Right lobe of liver (tissue), 6 donors: Measurements from ENCODE around the gene RERE. TPM values are rescaled to one million over a fixed set of nuclear protein-coding genes. Genes with fewer than 3 reads are reported as not detected.
A peak's percentile ranks its signal among the peaks of the same experiment; 100 is the strongest.

ENCODE experiments used
- ATAC-seq, 4 donors: fragments of 200-7000 bp; cut with Tn5 transposase; one replicate each; pipeline ENCODE4 v1.9.1; 2020; ENCODE audit warnings: mild to moderate bottlenecking in 4 of 4, moderate library complexity in 4 of 4
- DNase-seq, 3 donors: peaks; one replicate each; pipeline ENCODE4 v3.0.0-alpha.2; 2020
- H3K27ac ChIP-seq, 3 donors: fragments of 200-600 bp; one replicate each; pipeline ENCODE4 v1.8.0; 2022
- H3K27me3 ChIP-seq, 2 donors: fragments of 200-600 bp; one replicate each; pipeline ENCODE4 v1.8.0; 2022
- H3K36me3 ChIP-seq, 4 donors: fragments of 200-600 bp; sonication (generic) in 1 of 4; one replicate each; pipeline versions ENCODE4 v1.5.1 to v1.8.0; 2017 to 2022; ENCODE audit warnings: control low read depth in 1 of 4
- H3K4me1 ChIP-seq, 4 donors: fragments of 200-600 bp; sonication (generic) in 1 of 4; one replicate each; pipeline versions ENCODE4 v1.5.1 to v1.8.0; 2017 to 2022; ENCODE audit warnings: control low read depth in 1 of 4
- H3K4me3 ChIP-seq, 3 donors: fragments of 200-600 bp; one replicate each; pipeline ENCODE4 v1.8.0; 2022
- H3K9me3 ChIP-seq, 4 donors: fragments of 200-600 bp; sonication (generic) in 1 of 4; one replicate each; pipeline versions ENCODE4 v1.5.1 to v1.8.0; 2017 to 2022; ENCODE audit warnings: control low read depth in 1 of 4
- POLR2A ChIP-seq: fragments of 450-650 bp; IDR thresholded peaks from one replicate; pipeline ENCODE4 v1.6.1; 2017; ENCODE audit warnings: antibody characterized with exemption, mild to moderate bottlenecking
- WGBS: methylation state at CpG from one replicate; pipeline ENCODE4 v1.1.6; 2018; ENCODE audit warnings: low coverage, low lambda C conversion rate; ENCODE audit not compliant: insufficient coverage; ENCODE audit errors: missing lambda C conversion rate; 5-methylcytosine and 5-hydroxymethylcytosine counted together
- intact Hi-C, 2 donors: fragments of 100-400 bp; cut with DNase I; formaldehyde crosslinking; loops; one replicate each; pipeline versions ENCODE4 v1.11.2 to v1.14.1; 2022
- total RNA-seq, 6 experiments: library from RNA; depleted of rRNA in 2 of 6; stranded (reverse); fragments of >200 nt in 2 of 6; fragmentation: NEBNext Ultra II Directional in 3 of 6; extraction: Animal tissue kit (Norgen Biotek cat#: 25700) in 3 of 6; gene quantifications; one replicate each; pipeline versions ENCODE4 v1.1.0 to v1.2.4, GENCODE V29; 2016 to 2023
- TF ChIP-seq, protein P1 (sequence below), 4 donors: fragments of 200-600 bp in 3 of 4; fragments of 450-650 bp in 1 of 4; IDR thresholded peaks; one replicate each; pipeline versions ENCODE4 v1.5.1 to v1.8.0; 2016 to 2022; ENCODE audit warnings: antibody characterized with exemption in 4 of 4, mild to moderate bottlenecking in 2 of 4
- donor health status: DM: no; HTN: yes; CAD: no.
- donor health status: DM: no; HTN: no; CAD: no.
- donor health status: DM: no; HTN: no; CAD: no.
- donor health status: DM: no; HTN: yes; CAD: no.
- donor health status: DM: no; HTN: yes; CAD: no.

RERE gene
- total RNA-seq, 6 experiments from 2014 or later, result 17.5 to 38.4 (median 25.0) TPM

DNA sequence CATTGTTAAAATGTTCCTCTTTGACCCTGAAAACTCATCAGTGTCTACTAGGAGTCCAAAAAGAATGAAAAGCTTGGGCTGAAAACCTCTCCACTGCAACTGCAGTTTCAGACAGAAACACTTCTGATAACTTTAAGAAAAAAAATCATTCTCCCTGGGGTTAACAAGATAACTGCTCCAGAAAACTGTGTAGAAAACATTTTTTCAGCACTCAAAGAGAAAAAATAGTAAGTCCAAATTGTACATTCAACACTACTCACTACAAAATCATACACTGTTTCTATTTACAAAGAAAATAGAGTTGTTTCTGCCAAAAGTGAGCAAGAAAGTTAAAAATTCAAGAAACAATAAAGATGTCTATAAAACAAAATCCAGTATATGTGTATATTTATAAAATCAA lies 157.8 kb downstream of the RERE start:
- DNase-seq (no peak), ATAC-seq (no peak)
- no peaks in the 10 kb centered on the region for H3K36me3 ChIP-seq
- intact Hi-C loops, result no loop called here
- peaks cover 0 to 32% (median 12%) of the 10 kb centered on the region in 4 donors for H3K4me1 ChIP-seq
- no peak overlapping the region for H3K27ac ChIP-seq
- TF ChIP-seq, protein P1, sequence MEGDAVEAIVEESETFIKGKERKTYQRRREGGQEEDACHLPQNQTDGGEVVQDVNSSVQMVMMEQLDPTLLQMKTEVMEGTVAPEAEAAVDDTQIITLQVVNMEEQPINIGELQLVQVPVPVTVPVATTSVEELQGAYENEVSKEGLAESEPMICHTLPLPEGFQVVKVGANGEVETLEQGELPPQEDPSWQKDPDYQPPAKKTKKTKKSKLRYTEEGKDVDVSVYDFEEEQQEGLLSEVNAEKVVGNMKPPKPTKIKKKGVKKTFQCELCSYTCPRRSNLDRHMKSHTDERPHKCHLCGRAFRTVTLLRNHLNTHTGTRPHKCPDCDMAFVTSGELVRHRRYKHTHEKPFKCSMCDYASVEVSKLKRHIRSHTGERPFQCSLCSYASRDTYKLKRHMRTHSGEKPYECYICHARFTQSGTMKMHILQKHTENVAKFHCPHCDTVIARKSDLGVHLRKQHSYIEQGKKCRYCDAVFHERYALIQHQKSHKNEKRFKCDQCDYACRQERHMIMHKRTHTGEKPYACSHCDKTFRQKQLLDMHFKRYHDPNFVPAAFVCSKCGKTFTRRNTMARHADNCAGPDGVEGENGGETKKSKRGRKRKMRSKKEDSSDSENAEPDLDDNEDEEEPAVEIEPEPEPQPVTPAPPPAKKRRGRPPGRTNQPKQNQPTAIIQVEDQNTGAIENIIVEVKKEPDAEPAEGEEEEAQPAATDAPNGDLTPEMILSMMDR (IDR thresholded peaks at IDR 0.05), result no peak
- no peak for TF ChIP-seq POLR2A
- H3K9me3 ChIP-seq, result no peaks in the 10 kb centered on the region
- no peaks in the 10 kb centered on the region for H3K27me3 ChIP-seq
- H3K4me3 ChIP-seq, result no peak overlapping the region

DNA sequence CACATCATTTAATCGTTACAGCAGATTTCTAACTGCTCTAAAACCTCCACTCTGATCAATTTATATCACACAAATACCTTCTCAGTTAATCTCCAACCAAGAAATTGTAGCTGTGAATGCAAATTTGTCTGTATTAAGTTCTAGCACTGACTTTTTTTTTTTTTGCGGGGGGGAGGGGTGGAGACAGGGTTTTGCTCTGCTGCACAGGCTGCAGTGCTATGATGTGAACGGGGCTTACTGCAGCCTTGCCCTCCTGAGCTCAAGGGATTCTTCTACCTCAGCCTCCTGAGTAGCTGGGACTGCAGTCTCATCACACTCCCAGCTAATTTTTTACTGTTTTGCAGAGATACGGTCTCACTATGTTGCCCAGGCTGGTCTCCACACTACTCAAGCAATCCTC lies 163.6 kb downstream of the RERE start:
- Histone ChIP-seq H3K36me3 (no peaks in the 10 kb centered on the region), H3K9me3 (no peaks in the 10 kb centered on the region), H3K4me3 (no peak overlapping the region), H3K27ac (no peak overlapping the region), H3K4me1 (peaks cover 0 to 5% (median 1%) of the 10 kb centered on the region in 4 donors), H3K27me3 (no peaks in the 10 kb centered on the region)
- intact Hi-C loops, result no loop called here
- ATAC-seq (no peak), DNase-seq (no peak)
- 88% methylated on average over 4 of the region's 4 CpGs for WGBS
- TF ChIP-seq POLR2A, result no peak
- TF ChIP-seq, protein P1 (IDR thresholded peaks at IDR 0.05), result no peak

GRCh38 chr1:8652467-8653046 lies 164.9 kb downstream of the RERE start:
- intact Hi-C loops, result no loop called here
- Histone ChIP-seq H3K4me1 (peaks cover 0 to 8% (median 4%) of the 10 kb centered on the region in 4 donors), H3K27ac (peak overlapping the region in 2 of 3 donors; percentile 14 to 33), H3K27me3 (no peaks in the 10 kb centered on the region), H3K4me3 (no peak overlapping the region), H3K9me3 (no peaks in the 10 kb centered on the region), H3K36me3 (no peaks in the 10 kb centered on the region)
- peak; percentile 13 to 67 (median 56) for ATAC-seq
- 39% methylated on average over 5 of the region's 7 CpGs for WGBS
- no peak for DNase-seq
- TF ChIP-seq, protein P1 (IDR thresholded peaks at IDR 0.05), result no peak
- no peak for TF ChIP-seq POLR2A

DNA sequence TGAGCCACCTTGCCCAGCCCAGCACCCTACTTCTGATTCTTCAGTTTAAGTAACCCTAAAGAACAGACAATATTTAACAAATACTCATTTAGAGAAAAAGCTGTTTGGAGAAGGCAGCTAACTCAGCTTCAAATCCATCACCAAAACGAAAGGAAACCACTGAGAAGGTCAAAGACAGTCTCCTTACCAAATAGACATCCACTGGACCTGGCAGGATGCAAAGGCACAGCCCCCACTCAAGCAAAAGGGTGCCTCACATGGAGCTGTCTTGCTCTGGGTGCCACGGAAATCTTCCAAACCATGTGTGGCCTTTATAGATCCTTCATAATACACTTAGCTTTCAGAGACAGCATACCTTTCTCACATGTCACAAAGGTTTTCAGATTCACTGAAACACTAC lies 165.5 kb downstream of the RERE start:
- TF ChIP-seq, protein P1 (IDR thresholded peaks at IDR 0.05), result no peak
- TF ChIP-seq POLR2A, result no peak
- Histone ChIP-seq H3K27me3 (no peaks in the 10 kb centered on the region), H3K9me3 (no peaks in the 10 kb centered on the region), H3K4me1 (peaks cover 0 to 8% (median 4%) of the 10 kb centered on the region in 4 donors), H3K36me3 (no peaks in the 10 kb centered on the region), H3K4me3 (no peak overlapping the region), H3K27ac (peak overlapping the region in 2 of 3 donors; percentile 14 to 33)
- ATAC-seq (peak in 1 of 4 donors; percentile 24), DNase-seq (no peak)
- intact Hi-C loops, result no loop called here
- WGBS, result 43% methylated on average over 2 of the region's 2 CpGs
